ENCODE data around the gene ACP3. TPM values are rescaled to one million over a fixed set of nuclear protein-coding genes. Genes with fewer than 3 reads are reported as not detected.

The ACP3 gene, protein sequence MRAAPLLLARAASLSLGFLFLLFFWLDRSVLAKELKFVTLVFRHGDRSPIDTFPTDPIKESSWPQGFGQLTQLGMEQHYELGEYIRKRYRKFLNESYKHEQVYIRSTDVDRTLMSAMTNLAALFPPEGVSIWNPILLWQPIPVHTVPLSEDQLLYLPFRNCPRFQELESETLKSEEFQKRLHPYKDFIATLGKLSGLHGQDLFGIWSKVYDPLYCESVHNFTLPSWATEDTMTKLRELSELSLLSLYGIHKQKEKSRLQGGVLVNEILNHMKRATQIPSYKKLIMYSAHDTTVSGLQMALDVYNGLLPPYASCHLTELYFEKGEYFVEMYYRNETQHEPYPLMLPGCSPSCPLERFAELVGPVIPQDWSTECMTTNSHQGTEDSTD
- 0.06 to 0.26 TPM in 2 of 5 replicates, not detected in the others for total RNA-seq (2022; extraction: Qiagen RNA extraction; ENCODE audit: low read depth)

DNA sequence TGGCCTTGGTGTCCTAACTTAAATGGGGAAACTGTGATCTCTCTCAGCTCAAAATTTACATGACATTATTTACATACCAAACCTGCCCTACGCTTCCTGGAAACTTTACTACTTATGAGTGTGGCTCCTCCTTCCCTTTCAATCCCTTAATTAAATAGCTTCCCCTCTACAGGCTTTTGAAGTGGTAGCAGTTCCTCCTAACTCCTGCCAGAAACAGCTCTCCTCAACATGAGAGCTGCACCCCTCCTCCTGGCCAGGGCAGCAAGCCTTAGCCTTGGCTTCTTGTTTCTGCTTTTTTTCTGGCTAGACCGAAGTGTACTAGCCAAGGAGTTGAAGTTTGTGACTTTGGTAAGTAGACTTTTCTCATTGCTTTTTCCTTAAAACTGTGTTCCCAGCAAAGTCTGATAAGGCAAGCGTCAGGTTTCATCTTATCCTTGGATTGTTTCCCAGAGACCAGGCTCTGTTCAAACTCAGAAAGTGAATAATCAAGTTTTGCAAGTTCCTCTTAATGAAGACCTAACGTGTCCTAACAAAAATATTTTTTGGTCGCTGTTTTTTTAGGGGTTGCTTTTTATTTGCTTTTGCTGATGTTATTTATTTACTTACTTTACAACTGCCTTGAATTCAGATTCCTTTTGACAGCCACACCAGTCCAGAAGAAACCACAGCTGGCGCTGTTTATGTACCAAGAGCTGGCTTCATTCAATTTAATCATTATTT is at the start of gene ACP3:
Gene ACP3, plus strand, starts transcription at position 179 of the 720 bp plus-strand sequence. Its CDS starts 50 bp downstream, at position 229.

Other genes starting within 250 kb of the ACP3 start
- gene DNAJC13, start 100.1 kb downstream of the ACP3 start, total RNA-seq (2022; extraction: Qiagen RNA extraction; ENCODE audit: low read depth): 11.4 to 13.2 TPM (median 12.6 TPM) in 5 replicates